ENCODE measurements around the gene GTF2F2. TPM values are rescaled to one million over a fixed set of nuclear protein-coding genes. Genes with fewer than 3 reads are reported as not detected.

The GTF2F2 gene
- total RNA-seq, 1 donor from 2014 or later, result 29.5 TPM

DNA sequence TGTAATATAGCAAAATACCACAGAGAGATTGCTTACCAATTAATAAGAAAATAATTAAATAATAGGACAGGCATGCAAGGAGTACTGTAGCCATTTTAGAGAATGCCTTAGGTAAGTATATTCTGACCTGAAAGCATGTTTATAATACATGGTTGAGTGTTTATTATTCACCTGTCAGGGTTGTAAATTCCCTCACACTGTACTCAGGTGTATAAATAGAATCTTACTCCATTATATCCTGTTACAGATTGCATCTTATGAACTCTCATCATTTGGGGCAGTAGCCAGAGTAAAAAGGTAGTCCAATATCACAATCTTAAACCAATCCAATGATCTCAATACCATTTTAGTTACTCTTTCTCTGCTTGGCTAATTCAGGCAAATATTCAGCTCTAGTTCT is 35.8 kb upstream of the GTF2F2 start:
- no peaks in the 10 kb centered on the region for H3K27me3 ChIP-seq (ENCODE audit: control insufficient read depth, insufficient read depth, low read length)
- H3K36me3 ChIP-seq (ENCODE audit: control insufficient read depth, insufficient read depth, low read length), result no peaks in the 10 kb centered on the region
- TF ChIP-seq, protein P1, sequence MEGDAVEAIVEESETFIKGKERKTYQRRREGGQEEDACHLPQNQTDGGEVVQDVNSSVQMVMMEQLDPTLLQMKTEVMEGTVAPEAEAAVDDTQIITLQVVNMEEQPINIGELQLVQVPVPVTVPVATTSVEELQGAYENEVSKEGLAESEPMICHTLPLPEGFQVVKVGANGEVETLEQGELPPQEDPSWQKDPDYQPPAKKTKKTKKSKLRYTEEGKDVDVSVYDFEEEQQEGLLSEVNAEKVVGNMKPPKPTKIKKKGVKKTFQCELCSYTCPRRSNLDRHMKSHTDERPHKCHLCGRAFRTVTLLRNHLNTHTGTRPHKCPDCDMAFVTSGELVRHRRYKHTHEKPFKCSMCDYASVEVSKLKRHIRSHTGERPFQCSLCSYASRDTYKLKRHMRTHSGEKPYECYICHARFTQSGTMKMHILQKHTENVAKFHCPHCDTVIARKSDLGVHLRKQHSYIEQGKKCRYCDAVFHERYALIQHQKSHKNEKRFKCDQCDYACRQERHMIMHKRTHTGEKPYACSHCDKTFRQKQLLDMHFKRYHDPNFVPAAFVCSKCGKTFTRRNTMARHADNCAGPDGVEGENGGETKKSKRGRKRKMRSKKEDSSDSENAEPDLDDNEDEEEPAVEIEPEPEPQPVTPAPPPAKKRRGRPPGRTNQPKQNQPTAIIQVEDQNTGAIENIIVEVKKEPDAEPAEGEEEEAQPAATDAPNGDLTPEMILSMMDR (IDR thresholded peaks at IDR 0.05; ENCODE audit: insufficient read depth, low read length, poor library complexity, severe bottlenecking), result no peak
- DNase-seq (ENCODE audit: low read depth), result no peak
- H3K4me3 ChIP-seq (ENCODE audit: low read depth, low read length), result no peak overlapping the region

DNA sequence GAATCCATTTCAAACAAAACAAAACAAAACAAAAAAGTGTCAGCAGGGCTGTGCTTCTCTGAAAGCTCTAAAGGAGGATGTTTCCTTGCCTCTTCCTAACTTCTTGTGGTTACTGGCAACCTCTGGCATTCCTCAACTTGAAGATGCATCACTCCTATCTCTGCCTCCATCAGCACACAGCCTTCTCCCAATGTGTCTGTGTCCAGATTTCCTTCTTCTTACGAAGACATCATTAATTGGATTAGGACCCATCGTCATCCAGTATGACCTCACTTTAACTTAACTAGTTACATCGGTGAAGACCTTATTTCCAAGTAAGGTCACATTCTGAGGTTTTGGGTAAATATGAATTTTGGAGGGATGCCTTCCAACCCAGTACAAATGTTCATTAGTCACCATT is 33.8 kb upstream of the GTF2F2 start:
- Histone ChIP-seq H3K4me3 (ENCODE audit: low read depth, low read length) (no peak overlapping the region), H3K27me3 (ENCODE audit: control insufficient read depth, insufficient read depth, low read length) (no peaks in the 10 kb centered on the region), H3K36me3 (ENCODE audit: control insufficient read depth, insufficient read depth, low read length) (no peaks in the 10 kb centered on the region)
- TF ChIP-seq, protein P1 (IDR thresholded peaks at IDR 0.05; ENCODE audit: insufficient read depth, low read length, poor library complexity, severe bottlenecking), result no peak
- DNase-seq (ENCODE audit: low read depth), result no peak

DNA sequence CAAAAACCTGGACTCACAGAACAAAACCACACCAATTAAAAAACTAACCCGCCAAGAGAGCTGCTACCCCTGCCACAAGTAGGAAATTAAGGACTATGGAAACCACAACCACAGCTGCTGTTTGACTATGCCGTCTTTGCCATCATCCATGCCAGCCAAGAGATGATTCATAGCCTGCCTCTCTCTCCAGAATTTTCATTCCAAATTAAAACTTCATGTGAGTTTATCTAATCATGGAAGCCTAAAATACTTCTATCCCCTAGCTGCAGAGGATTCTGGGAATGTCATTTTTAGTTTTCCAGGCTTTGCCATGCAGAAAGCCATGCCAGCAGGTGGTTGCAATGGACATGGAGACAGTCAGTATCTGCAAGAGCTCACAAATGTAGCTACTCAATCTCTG is 27.6 kb upstream of the GTF2F2 start:
- DNase-seq (ENCODE audit: low read depth), result no peak
- H3K4me3 ChIP-seq (ENCODE audit: low read depth, low read length), result no peak overlapping the region
- TF ChIP-seq, protein P1 (IDR thresholded peaks at IDR 0.05; ENCODE audit: insufficient read depth, low read length, poor library complexity, severe bottlenecking), result no peak
- H3K27me3 ChIP-seq (ENCODE audit: control insufficient read depth, insufficient read depth, low read length), result no peaks in the 10 kb centered on the region
- H3K36me3 ChIP-seq (ENCODE audit: control insufficient read depth, insufficient read depth, low read length), result no peaks in the 10 kb centered on the region

DNA sequence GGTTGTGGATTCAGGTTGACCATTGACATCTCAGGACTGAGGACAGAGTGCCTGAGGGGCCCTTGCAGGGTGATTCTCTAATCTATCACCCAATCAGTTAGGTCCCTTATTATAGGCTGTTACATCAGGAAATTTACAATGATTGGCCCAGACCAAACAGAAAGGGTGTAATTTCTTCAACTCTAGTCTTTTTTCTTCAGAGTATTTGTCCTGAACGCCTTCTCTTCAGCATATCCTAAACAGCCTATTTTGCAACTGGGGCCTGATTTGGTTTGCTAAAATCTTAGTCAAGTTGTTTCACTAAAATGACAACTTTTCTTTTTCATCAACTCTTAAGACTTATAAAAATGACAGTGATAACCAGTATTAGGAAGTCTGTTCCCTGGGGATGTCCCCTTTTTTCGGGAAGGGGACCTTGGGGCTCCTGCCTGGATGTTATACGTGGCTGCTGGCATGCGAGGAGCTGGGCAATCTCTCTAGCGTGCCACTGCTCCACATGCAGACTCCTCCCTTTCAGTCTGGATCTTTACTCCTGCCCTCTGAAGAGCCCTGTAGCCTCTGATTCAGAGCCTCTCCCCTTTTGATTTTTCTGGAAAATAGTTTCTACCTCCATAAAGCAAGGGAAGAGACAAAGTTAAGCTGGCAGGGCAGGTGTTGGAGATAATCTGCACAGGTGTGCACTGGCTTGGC is 19.6 kb upstream of the GTF2F2 start:
- H3K4me3 ChIP-seq (ENCODE audit: low read depth, low read length), result no peak overlapping the region
- no peaks in the 10 kb centered on the region for H3K27me3 ChIP-seq (ENCODE audit: control insufficient read depth, insufficient read depth, low read length)
- TF ChIP-seq, protein P1 (IDR thresholded peaks at IDR 0.05; ENCODE audit: insufficient read depth, low read length, poor library complexity, severe bottlenecking), result no peak
- DNase-seq (ENCODE audit: low read depth), result no peak
- no peaks in the 10 kb centered on the region for H3K36me3 ChIP-seq (ENCODE audit: control insufficient read depth, insufficient read depth, low read length)

DNA sequence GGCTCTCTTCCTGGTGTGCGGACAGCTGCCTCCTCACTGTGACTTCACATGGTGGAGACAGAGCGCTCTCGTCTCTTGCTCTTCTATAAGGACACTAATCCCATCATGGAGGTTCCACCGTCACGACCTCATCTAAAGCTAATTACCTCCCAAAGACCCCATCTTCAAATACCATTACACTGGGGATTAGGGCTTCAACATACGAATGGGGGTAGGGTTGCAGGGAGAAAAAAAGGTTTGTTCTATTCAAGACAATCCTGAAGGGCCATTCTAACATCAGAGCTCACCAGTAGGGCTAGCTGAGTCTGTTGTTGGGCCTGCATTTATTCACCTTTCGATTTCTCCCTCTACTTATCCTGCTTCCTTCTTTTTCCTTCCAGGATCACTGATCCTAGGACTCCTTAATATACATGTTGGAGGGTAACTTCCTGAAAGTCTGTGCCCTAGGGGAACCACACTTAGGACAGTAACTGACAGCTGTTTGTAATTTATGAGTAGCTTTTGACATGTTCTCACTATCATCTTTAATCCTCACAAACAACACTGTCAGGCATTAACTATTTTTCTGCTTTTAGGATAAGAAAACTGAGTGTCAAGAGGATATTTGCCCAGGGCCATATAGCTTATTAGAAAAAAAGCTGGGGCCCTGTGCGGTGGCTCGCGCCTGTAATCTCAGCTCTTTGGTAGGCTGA is 18.8 kb upstream of the GTF2F2 start:
- no peak overlapping the region for H3K4me3 ChIP-seq (ENCODE audit: low read depth, low read length)
- TF ChIP-seq, protein P1 (IDR thresholded peaks at IDR 0.05; ENCODE audit: insufficient read depth, low read length, poor library complexity, severe bottlenecking), result no peak
- no peaks in the 10 kb centered on the region for H3K27me3 ChIP-seq (ENCODE audit: control insufficient read depth, insufficient read depth, low read length)
- DNase-seq (ENCODE audit: low read depth), result no peak
- no peaks in the 10 kb centered on the region for H3K36me3 ChIP-seq (ENCODE audit: control insufficient read depth, insufficient read depth, low read length)
